Ishikawa (cell line): Measurements from ENCODE around the gene LGI2.

Experiments used
- CEBPB ChIP-seq: IDR thresholded peaks from 2 replicates; pipeline ENCODE4 v1.6.1; 2012
- CREB1 ChIP-seq: IDR thresholded peaks from 2 replicates; pipeline ENCODE4 v1.6.1; 2012; ENCODE audit warnings: low read depth
- EGR1 ChIP-seq: IDR thresholded peaks from 2 replicates; pipeline ENCODE4 v1.6.1; 2012
- EP300 ChIP-seq: IDR thresholded peaks from 2 replicates; pipeline ENCODE4 v1.6.1; 2012; ENCODE audit warnings: borderline replicate concordance
- FOXM1 ChIP-seq: IDR thresholded peaks from 2 replicates; pipeline ENCODE4 v1.6.1; 2012; ENCODE audit warnings: low read depth, borderline replicate concordance
- MAX ChIP-seq: IDR thresholded peaks from 2 replicates; pipeline ENCODE4 v1.6.1; 2012
- NFIC ChIP-seq: IDR thresholded peaks from 2 replicates; pipeline ENCODE4 v1.6.1; 2012
- RAD21 ChIP-seq: IDR thresholded peaks from 2 replicates; pipeline ENCODE4 v1.6.1; 2012; ENCODE audit warnings: low read depth
- REST ChIP-seq: IDR thresholded peaks from 2 replicates; pipeline ENCODE4 v1.6.1; 2012; ENCODE audit warnings: low read depth, mild to moderate bottlenecking
- TAF1 ChIP-seq: IDR thresholded peaks from 2 replicates; pipeline ENCODE4 v1.6.1; 2012; ENCODE audit warnings: low read depth, mild to moderate bottlenecking
- TCF12 ChIP-seq: IDR thresholded peaks from 2 replicates; pipeline ENCODE4 v1.6.1; 2012; ENCODE audit warnings: low read depth
- TEAD4 ChIP-seq: IDR thresholded peaks from 2 replicates; pipeline ENCODE4 v1.6.1; 2012
- USF1 ChIP-seq: IDR thresholded peaks from 2 replicates; pipeline ENCODE4 v1.6.1; 2012
- YY1 ChIP-seq: IDR thresholded peaks from 2 replicates; pipeline ENCODE4 v1.6.1; 2012; ENCODE audit warnings: low read depth
- ZBTB7A ChIP-seq: IDR thresholded peaks from 2 replicates; pipeline ENCODE4 v1.6.1; 2012; ENCODE audit warnings: low read depth

LGI2 gene

GRCh38 chr4:25029479-25030276 is 1.1 kb downstream of the LGI2 start:
- TF ChIP-seq YY1: no peak

GRCh38 chr4:25028851-25029250 is 1.9 kb downstream of the LGI2 start:
- TF ChIP-seq MAX (no peak), EGR1 (no peak), TEAD4 (no peak), CEBPB (no peak), USF1 (no peak), CREB1 (no peak), YY1 (no peak), TCF12 (no peak), TAF1 (no peak), RAD21 (no peak), NFIC (no peak), REST (no peak), EP300 (no peak)

GRCh38 chr4:25022766-25023165 is 8.0 kb downstream of the LGI2 start:
- no peak for TF ChIP-seq TAF1
- TF ChIP-seq NFIC: no peak
- no peak for TF ChIP-seq YY1
- TF ChIP-seq REST: no peak
- no peak for TF ChIP-seq EP300

- TF ChIP-seq CEBPB (peak; percentile 50), REST (no peak), TEAD4 (no peak), FOXM1 (no peak)
Measured at GRCh38 chr4:25021216-25021615, 9.5 kb downstream of the LGI2 start.

GRCh38 chr4:25020236-25020635 is 10.5 kb downstream of the LGI2 start:
- TF ChIP-seq TEAD4 (no peak), ZBTB7A (no peak), USF1 (no peak), NFIC (no peak)

GRCh38 chr4:25019501-25019900 is 11.2 kb downstream of the LGI2 start:
- TF ChIP-seq MAX (no peak), ZBTB7A (no peak), USF1 (no peak), NFIC (no peak), CEBPB (no peak), EP300 (no peak), EGR1 (no peak), YY1 (no peak), REST (no peak), FOXM1 (no peak), RAD21 (no peak), TAF1 (no peak), TCF12 (no peak), TEAD4 (no peak)
